GM19463 (cell line): ENCODE results near the gene ANKLE1.

Experiments
- ATAC-seq: cut with Tn5 transposase; IDR thresholded peaks from one replicate; pipeline ENCODE4 v1.9.1; 2021; ENCODE audit warnings: mild to moderate bottlenecking, moderate library complexity; ENCODE audit not compliant: unreplicated experiment

The ANKLE1 gene

DNA sequence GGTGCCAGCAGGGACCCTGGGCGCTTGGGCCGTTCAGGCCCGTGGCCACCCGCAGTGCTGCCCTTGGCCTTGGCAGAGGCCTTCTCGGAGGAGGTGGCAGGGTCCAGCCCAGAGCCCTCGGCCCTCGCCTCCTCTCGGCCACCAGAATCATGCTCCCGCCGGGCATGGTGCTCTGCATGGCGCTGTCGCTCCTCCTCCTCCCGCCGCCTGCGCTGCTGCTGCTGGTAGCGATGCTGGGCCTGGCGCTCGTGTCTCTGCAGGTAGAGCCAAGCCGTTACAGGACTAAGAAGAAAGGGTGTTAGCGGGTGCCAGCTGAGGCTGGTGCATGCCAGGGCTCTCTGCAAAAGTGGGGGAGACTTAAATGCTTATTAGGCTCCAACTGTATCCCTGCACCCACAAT is 43.4 kb downstream of the ANKLE1 start:
- ATAC-seq, result no peak

DNA sequence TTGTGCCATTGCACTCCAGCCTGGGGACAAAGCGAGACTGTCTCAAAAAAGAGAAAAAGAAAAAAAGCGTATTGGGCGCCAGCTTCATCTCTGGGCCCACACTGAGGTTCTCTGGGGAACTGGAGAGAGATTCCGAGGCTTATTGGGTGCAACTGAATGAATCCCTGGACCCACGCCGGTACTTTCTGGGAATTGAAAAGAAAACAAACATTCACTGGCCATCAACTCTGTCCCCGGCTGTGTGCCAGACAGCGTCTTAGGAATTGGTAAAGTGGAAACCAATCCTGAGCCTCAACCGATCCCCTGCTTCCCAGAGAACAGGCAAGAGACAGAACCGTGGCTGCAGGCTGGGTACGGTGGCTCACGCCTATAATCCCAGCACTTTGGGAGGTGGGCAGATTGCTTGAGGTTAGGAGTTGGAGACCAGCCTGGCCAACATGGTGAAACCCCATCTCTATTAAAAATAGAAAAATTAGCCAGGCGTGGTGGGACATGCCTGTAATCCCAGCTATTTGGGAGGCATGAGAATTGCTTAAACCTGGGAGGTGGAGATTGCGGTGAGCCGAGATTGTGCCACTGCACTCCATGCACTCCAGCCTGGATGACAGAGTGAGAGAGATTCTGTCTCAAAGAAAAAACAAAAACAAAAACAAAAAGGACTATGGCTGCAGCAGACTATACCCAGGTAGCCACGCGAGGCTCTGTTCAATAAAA is 44.3 kb downstream of the ANKLE1 start:
- no peak for ATAC-seq

DNA sequence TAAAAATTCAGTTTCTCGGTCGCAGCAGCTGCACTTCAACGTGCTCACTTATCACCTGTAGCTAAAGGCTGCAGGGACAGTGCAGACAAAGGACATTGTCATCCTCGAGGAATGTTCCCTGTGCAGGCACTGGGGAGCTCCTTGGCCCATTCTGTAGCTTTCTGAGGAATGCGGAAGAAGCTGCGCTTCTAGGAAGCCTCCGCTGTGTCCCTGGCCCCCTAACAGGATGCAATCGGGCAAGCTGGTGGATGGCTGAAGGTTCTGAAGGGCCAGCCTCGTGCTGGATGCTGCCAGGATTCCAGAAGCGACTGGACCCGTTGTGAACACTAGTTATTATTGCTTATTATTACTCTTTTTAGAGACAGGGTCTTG is 44.9 kb downstream of the ANKLE1 start:
- no peak for ATAC-seq

DNA sequence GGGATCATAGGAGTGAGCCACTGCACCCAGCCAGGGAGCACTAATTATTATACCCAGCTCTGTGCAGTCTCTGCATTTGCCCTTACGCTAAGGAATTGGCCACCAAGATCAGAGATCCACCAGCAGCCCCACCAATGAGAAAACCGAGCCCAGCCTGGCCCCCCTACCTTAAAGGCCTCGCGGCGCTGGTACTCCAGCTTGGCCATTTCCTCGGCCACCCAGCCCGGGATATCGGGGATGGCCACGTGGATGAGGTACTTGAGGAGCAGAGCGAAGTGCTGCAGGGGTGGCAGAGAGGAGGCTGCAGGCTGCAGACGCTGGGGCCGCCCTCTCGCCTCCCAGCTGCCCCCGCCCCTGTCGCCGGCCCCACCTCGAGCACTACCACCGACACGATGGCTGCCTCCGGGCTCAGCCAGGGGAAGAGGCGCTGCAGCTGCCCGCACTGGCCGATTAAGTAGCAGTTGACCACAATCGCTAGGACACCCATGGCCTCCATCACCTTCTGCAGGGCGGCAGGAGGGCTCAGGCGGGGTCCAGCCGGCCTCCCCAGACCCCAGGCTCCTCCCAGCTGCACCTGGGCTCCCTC is 45.5 kb downstream of the ANKLE1 start:
- ATAC-seq, result no peak

DNA sequence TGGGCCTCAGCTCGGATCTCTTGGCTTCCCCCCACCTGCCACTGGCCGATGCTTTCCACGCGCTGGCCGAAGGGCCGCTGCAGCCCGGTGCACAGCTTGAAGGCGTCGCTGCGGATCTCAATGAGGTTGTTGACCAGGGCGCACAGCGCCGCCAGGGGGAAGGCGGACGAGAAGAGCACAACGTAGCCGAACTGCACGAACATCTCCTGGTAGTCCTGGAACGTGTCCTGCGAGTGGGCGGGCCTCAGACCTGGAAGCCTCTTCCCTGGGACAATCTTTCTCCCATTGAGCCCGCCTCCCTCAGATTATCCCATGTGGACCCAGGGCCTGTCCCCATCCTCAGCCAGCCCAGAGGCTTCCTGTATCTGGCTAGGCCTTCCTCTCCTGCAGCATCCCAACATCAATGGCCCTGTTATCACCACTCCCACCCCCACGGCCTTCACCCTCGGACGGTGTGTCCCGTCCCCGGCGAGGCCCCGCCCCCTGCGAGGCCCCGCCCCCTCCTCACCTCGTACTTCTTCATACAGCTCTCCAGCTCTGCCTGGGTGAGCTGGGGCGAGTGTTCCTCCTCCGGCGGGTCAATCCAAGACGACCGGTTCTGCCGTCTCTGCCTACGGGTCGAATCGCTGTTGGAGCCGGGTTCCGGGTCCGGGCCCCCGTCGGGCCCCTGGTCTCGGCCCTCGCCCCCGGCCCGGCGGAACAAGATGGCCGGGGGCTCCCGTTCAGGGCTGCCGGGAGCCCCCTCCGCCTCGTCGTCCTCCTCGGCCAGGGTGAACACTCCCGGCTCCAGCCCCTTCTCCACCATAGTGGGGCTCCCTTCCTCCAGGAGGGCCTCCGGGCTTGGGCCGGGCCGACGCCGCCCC is 46.2 kb downstream of the ANKLE1 start:
- ATAC-seq, result no peak

DNA sequence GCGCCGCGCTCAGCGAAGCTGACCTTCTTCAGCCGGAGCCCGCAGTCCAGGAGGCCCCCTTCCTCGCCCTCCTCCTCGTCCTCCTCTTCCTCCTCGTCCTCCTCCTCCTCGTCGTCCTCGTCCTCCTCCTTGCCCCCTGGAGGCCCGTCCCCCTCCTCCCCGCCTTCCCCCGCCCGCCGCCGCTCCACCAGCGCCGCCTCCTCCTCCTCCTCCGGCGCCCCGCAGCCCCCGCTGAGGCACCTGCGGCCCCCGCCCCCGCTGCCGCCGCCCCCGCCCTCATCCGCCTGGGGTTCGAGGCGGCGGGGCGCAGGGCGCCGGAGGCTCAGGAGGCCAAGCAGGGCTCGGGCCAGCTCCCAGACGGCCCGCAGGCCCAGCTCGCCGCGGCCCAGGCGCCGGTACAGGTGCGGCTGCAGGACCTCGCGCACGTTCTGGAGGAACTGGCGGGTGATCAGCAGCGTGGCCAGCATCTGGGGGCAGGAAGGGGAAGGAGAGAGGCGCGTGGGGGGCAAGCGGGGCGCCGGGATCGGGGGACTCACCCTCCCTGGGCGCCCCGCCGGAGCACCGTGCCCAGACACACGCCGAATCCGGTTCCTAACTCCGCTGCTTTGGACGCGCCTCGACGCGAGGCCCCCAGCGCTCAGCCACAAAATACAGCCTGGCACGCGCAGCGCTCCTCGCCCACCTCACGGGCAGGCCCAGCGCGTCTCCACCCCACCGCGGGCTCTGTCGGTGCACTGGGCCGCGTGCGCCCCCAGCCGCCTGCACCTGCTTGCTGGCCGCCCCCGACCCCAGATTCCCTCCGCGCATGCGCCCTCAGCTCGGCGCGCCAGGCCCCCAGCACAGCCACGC is 47.0 kb downstream of the ANKLE1 start:
- ATAC-seq, result no peak

DNA sequence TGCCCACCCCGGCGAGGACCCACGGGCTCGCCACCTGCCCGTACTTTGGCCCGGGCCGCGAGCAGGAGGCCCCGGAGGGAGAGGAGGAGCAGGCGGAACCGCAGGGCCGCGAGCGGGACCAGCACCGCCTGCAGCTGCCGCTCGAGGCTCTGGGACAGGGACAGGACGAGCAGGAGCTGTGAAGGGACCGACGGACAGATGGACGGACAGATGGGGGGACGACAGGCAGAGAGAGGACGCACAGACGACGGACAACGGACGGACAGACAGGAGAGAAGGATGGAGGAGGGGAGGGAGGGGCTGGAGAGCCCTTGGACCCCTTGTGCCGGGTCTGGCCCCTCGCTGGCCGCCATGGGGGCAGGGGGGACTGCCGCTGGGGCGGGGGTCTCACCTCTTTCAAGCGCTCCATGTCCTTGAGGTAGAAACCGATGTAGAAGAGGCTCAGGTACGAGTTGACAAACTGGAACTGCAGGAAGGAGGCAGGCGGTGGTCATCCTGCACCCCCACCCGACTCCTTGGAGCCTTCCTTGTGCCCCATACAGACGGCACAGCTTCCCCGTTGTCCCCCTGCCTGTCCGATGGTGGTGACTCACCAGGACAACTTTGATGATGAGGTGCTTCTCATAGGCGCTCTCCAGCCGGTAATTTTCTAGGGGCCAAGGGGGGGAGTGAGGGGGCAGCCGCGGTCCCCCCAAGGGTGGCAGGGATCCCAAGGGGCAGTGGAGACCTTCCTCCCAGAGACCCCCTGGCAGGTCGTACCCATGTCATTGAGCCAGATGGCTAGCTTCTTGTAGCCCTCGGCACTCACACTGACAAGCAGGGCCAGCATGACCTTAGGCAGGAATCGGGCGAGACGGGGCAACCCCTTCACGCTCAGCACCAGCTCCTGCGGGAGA is 47.9 kb downstream of the ANKLE1 start:
- no peak for ATAC-seq

DNA sequence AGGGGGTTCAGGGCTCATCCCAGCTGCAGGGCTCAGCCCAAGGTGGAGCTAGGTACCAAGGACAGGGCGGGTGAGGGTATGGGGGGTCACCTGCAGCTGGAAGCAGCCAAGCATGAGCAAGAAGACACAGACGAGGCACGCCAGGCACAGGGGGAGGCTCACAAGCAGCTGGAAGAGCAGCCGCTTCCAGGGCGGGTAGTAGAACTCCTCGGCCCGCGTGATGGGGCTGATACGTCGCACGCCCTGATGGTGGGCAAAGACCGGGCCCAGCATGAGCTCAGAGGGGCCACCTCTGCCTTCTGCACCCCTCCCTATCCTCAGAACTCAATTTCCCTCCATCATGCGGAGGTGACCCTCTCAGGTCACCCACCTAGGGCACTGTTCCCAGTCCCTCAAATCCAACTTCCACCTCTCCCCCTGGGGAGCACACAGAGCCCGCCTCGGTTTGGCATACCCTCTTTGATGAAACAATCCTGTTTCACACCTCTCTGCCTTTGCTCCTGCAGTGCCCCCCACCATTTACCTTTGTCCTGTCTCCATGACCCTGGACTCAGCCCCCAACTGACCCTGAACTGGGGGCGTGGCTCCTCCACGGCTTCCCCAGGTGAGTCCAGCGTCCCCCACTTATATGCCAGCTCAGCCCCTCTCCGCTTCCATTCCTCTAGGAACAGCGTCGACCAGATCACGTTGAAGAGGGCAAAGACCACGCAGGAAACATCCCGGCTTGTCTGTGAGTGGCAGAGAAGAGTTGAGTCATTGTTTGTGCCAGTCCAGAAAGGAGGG is 48.8 kb downstream of the ANKLE1 start:
- ATAC-seq, result no peak

DNA sequence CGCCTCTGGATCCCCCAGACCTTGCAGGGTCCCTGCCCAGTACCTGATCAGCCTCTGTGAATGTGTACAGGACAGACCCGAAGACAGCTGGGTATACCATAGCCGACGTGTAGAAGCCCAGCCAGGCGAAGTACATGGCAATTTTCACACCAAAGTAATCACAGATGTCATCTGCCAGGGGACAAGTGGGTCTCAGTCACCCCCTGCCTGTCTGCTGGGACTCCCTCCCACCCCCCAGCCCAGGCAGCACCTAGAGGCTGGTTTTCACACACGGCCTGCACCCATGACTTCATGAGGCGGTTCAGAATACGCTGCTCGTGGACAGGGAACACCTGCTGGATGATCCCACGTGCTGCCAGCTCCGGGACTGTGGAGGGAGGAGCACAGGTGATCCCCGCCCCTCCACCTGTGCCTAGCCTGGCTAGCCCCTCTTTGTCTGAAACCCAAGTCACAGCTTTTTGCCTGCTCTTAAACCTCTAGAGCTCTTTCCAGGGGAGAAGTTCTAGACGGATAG is 49.4 kb downstream of the ANKLE1 start:
- ATAC-seq, result no peak

DNA sequence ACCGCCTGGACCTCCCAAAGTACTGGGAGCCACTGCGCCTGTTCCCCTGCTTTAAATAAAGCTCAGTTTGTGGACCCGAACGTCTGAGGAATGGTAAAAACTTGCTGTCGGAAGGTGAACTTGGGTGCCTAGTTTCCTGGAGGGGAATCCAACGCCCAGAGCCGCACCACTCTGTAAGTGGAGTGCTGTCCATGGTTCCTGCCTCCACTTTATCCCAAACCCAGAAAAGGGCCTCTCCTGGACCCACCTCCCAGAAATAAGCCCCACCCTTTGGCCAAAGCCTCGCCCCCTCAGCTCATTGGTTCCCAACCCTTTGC is 50.6 kb downstream of the ANKLE1 start:
- ATAC-seq, result no peak

DNA sequence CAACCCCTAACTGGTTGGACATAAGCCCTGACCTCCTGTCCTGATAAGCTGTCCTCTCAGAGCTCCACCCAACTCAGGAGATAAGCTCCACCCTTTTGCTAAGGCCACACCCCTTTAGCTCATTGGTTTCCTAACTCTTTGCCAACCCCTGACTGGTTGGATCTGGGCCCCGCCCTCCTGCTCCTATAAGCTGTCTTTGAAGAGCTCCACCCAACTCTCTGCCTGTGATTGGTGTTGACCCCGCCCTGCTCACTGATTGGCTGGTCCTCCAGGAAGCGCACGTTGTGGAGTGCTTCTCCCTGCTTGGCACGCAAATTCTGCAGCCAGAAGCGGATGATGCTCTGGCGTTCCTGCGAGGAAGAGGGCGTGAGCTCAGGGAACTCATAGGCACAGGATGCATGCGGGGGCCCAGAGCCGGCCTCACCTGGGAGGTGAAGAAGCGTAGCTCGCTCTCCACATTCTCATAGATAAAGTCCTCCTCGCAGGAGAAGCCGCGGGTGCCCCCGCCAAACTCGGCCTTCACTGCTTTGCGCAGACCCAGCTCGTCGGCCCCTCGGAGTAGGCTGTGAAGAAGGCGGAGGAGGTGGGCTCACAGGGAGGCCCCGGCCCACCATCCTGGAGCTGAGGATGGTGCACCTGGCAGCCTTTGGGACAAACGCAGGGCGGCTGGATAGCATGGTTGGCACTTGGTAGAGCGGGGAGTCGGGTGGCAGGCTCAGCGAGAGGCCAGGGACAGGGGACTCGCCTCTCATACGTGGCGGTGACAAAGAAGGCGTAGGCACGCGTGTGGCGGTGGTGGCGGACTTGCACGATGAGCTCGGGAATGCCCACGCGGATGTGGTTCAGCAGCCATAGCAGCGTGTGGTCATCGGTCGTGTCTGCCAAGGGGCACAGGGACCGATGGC is 51.2 kb downstream of the ANKLE1 start:
- no peak for ATAC-seq

DNA sequence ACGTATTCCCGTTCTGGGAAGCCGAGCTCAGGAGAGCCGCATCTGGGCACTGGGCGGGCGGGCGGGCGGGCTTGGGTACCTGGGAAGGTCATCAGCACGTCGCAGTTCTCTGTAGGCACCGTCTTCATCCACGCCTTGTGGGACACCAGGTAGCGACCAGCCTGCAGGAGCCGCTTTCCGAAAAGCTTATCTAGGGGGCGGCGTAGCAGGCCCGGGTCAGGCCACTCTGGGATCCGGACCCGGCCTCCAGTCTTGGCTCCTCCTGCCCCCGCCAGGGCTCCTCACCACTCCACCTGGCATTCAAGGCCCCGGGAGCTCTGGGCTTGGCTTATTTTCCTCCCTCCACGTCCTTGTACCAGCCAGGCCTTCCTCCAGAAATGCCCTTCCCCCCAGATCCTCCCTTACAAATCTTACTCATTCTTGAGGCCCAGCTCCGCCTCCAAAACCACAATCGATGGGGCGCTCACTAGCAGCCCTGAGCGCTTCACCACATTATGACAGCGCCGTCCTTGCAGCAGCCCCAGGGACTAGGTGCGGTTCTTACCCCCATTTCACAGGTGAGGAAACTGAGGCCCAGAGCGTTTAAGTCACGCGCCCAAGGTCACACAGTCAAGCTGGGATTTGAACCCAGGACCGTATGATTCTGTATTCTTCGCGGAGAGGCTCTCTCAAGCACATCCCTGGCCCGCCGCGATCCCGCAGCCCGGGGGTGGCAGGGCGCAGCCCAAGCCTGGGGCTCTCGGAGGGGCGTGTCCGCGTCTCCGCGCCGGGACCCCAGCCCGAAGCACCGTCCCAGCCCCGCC is 52.1 kb downstream of the ANKLE1 start:
- no peak for ATAC-seq

DNA sequence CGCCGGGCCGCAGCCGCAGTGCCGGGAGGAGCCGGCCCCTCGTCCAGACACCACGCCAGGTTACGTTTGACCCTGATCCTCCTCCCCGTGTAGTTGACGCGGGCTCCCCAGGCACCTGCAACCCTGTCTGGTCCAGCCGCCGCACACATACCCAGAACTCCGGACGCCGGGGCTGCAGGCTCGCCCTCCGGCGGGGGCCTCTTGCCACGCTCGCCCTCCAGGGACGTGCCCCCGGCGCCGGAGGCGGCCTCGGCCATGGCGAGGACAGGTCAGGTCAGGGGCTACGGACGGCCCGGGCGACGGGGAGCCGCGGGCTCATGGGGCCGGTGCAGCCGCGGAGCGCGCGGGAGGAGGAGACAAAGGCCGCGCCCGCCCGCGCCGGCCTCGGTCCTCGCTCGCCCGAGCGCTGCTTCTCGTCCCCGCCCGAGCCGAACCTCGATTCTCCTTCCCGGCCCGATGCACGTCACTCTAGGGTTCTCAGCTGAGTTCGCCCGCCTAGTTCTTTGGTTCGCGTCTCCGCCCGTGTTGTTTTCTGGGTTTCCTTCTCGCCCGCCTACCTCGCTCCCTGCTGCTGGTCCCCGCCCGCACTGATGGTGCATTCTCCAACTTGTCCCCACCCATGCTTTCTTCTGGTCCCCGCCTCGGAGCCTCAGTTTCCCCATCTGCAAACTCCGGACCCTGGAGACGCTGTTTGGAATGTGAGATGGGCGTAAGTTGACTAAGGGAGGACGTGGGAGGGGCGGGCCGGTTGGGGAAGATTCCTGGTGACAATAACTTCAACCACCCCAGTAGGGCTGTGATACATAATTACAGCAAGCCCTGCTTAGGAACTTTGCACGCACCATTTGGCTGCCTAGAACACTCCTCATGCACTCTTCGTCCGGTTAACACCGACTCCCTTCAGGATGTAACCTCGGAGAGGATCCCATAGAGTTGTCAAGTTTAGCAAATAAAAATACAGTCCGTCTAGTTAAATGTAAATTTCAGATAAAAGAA is 53.0 kb downstream of the ANKLE1 start, which contains the start of gene ANO8:
TSS of gene ANO8 (minus strand) at position 442 of the 996 bp plus-strand sequence. CDS start at position 257, 185 bp downstream.
- peak; percentile 45 for ATAC-seq

DNA sequence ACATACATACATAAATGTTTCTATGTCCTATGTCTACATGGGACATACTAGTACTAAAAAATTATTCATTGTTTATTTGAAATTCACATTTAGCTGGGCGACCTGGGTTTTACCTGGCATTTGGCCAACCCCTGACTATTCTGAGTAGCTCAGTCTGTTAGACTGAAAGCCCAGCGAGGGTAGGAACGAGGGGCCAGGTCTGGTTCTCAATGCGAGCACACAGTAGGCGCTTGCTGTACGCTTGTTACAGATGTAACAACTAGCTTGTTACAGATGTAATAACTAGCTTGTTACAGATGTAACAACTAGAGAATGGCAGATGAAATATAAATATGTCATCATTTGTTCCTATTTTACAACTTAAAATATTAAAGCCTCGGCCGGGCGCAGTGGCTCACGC is 53.9 kb downstream of the ANKLE1 start:
- no peak for ATAC-seq
